ENCODE results near the gene BRSK2. TPM values are rescaled to one million over a fixed set of nuclear protein-coding genes. Genes with fewer than 3 reads are reported as not detected.
"Not testable (repeated sequence)": the region's sequence is repeated elsewhere in the genome, so short reads cannot be mapped to it uniquely, and the experiment has no call there.

Gene BRSK2
- total RNA-seq, 1 donor = under 0.01 TPM

DNA sequence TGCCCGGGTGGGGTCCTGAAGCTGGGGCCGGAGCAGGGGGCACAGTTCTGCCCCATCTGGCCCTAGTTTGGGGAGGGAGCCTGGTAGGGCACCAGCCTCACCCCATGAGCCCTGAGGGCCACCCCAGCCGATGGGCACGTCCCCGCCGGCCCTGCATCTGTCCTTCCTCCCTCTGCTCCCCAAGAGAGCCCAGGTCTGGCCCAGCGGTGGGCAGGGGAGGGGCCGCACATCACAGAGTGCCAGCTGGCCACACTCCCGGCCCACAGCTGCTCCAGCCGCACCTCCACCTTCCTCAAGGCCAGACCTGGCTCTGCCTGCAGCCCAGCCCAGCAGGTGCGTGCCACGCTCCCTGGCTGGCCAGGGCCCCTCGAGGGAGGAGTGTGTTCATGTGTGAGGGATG, 21.6 kb downstream of the BRSK2 start:
- DNase-seq (ENCODE audit: low read depth) = no peak
- TF ChIP-seq CTCF (IDR thresholded peaks at IDR 0.05; ENCODE audit: insufficient read depth, low read depth, low read length) = no peak
- H3K4me3 ChIP-seq (ENCODE audit: low read depth, low read length) = no peak overlapping the region

DNA sequence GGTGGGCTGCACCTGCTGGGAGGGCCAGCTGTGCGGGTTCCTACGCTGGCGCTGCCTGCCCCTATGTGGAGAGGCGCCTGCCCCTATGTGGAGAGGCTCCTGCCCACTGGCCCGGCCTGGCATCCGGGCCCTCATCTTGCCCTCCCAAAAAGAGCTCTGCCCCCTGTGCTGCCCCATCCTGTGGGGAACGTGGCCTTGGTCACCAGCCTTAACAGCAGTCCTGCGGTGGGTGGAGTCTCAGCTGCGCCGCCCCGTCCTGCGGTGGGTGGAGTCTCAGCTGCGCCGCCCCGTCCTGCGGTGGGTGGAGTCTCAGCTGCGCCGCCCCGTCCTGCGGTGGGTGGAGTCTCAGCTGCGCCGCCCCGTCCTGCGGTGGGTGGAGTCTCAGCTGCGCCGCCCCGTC, 22.0 kb downstream of the BRSK2 start:
- DNase-seq (ENCODE audit: low read depth); H3K4me3 ChIP-seq (ENCODE audit: low read depth, low read length): not testable (repeated sequence)

GRCh38 chr11:1412377-1413095, 22.8 kb downstream of the BRSK2 start:
- DNase-seq (ENCODE audit: low read depth) = no peak
- no peak for TF ChIP-seq CTCF (IDR thresholded peaks at IDR 0.05; ENCODE audit: insufficient read depth, low read depth, low read length)
- no peak overlapping the region for H3K4me3 ChIP-seq (ENCODE audit: low read depth, low read length)

DNA sequence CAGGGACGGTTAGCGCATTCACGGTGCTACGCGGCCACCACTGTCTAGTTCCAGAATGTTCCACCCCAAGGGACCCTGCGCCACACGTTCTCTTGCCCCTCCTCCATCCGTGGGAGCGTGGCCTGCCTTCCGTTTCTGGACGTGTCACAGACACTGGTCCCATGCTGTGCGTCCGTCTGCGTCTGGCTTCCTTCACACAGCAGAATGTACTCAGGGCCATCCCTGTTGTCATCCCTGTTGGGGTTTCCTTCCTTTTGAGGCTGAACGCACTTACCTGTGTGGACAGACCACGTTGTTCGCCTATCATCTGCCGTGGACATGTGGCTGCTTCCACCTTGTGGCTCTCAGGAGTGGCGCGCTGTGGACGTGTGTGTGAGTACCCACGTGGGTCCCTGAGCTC, 24.9 kb downstream of the BRSK2 start:
- TF ChIP-seq CTCF (IDR thresholded peaks at IDR 0.05; ENCODE audit: insufficient read depth, low read depth, low read length) = no peak
- no peak overlapping the region for H3K4me3 ChIP-seq (ENCODE audit: low read depth, low read length)
- no peak for DNase-seq (ENCODE audit: low read depth)

GRCh38 chr11:1415631-1416030, 25.9 kb downstream of the BRSK2 start:
- no peak overlapping the region for H3K4me3 ChIP-seq (ENCODE audit: low read depth, low read length)
- no peak for TF ChIP-seq CTCF (IDR thresholded peaks at IDR 0.05; ENCODE audit: insufficient read depth, low read depth, low read length)
- DNase-seq (ENCODE audit: low read depth) = no peak

DNA sequence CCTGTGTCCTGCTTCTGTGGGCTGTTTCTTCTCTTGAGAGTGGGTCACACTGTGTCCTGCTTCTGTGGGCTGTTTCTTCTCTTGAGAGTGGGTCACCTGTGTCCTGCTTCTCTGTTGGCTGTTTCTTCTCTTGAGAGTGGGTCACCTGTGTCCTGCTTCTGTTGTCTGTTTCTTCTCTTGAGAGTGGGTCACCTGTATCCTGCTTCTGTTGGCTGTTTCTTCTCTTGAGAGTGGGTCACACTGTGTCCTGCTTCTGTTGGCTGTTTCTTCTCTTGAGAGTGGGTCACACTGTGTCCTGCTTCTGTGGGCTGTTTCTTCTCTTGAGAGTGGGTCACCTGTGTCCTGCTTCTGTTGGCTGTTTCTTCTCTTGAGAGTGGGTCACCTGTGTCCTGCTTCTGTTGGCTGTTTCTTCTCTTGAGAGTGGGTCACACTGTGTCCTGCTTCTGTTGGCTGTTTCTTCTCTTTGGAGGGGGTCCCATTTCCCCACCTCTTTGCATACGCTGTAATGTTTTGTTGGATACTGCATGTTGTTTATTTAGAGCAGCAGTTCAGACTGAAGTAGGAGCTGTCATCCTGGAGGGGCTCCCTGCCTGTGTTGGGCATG, 28.6 kb downstream of the BRSK2 start:
- H3K4me3 ChIP-seq (ENCODE audit: low read depth, low read length); DNase-seq (ENCODE audit: low read depth): not testable (repeated sequence)

GRCh38 chr11:1419811-1420210, 30.1 kb downstream of the BRSK2 start:
- H3K4me3 ChIP-seq (ENCODE audit: low read depth, low read length) = no peak overlapping the region
- TF ChIP-seq CTCF (IDR thresholded peaks at IDR 0.05; ENCODE audit: insufficient read depth, low read depth, low read length) = no peak
- no peak for DNase-seq (ENCODE audit: low read depth)

GRCh38 chr11:1421291-1421690, 31.6 kb downstream of the BRSK2 start:
- no peak for DNase-seq (ENCODE audit: low read depth)
- no peak overlapping the region for H3K4me3 ChIP-seq (ENCODE audit: low read depth, low read length)
- TF ChIP-seq CTCF (IDR thresholded peaks at IDR 0.05; ENCODE audit: insufficient read depth, low read depth, low read length) = no peak

All from fibroblast of villous mesenchyme (primary cell).